Thyroid gland (tissue), 4 donors: ENCODE results near the gene CHCHD6.

Experiments used
- CTCF ChIP-seq, 6 experiments: fragments of 200-600 bp in 3 of 6; fragments of 450-650 bp in 3 of 6; sonication (generic) in 3 of 6; IDR thresholded peaks; one replicate each; pipeline ENCODE4 v1.5.1; 2016 to 2019; ENCODE audit warnings: antibody characterized with exemption in 6 of 6, mild to moderate bottlenecking in 2 of 6, inconsistent platforms in 1 of 6, moderate library complexity in 1 of 6
- POLR2A ChIP-seq, 2 donors: fragments of 450-650 bp; IDR thresholded peaks; one replicate each; pipeline ENCODE4 v1.6.1; 2017; ENCODE audit warnings: antibody characterized with exemption in 2 of 2, mild to moderate bottlenecking in 2 of 2, moderate library complexity in 1 of 2

GRCh38 chr3:126849768-126850167 lies 145.7 kb downstream of the CHCHD6 start:
- no peak for TF ChIP-seq CTCF (IDR thresholded peaks at IDR 0.05)
- TF ChIP-seq POLR2A (IDR thresholded peaks at IDR 0.05) = no peak
